ENCODE measurements around the gene CR1.
A peak's percentile ranks its signal among the peaks of the same experiment; 100 is the strongest.
"Not testable (repeated sequence)": the region's sequence is repeated elsewhere in the genome, so short reads cannot be mapped to it uniquely, and the experiment has no call there.

CR1 gene

DNA sequence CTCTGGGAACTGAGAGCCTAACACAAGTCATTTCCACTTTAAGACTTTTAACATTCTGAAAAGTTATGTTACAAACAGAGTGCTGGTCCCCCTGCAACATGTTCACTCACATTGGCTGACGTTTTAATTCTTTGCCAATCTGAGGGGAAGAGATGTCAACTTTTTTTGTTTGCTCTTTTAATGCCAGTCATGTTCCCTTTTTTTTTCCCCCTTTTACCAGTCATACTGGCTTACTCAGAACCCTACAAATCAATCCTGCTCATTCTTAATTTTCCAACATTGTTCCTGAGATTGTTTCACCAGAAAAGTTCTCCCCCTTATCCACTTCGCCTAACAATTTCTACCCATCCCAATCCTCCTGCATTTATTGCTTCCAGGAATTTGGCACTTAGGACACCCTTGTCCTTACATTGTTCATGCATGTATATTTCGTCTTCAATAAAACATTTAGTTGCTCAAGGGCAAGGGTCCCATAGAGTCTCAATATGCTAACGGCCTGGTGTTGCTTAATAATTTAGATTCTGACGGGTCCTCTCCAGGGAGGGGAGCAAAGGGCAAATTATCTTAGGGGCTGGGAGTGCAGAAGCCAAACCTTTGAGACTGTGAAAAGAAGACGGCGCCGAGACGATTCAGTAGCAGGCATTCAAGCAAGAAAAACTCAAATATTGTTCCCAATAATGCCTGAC, 148.4 kb downstream of the CR1 start:
- no peak for DNase-seq

DNA sequence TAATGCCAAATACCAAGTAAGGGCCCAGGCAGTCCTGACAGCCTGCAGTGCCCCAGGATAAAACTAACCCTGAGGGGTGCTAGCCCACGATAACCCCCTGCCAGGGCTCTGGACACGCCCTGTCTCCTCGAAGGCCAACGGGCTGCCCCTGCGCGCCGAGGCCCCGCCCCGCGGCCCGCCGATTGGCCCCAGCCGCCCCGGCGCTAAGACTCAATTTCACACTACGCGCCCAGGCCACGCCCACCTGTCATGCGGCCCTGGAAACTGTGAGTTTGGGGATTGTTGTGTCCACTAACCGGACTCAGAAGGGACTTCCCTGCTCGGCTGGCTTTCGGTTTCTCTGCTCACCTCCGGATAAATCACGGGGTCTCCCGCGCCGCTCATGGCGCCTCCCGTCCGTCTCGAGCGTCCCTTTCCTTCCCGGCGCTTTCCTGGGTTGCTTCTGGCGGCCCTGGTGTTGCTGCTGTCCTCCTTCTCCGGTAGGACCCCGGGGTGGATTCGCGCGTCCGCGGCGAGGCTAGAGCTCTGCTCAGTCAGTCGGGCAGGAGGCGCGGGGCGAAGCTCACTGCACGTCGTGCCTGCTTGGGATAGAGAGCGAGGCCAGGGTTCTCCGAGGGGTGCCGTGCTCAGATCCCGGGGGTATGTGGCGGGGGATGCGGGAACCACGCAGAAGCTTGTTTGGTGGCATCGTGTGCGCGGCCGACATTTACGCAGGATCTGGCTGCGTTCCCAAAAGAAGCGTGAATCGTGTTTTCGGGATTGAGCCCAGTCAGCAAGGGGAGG, 149.1 kb downstream of the CR1 start, which contains the start of gene CR1L:
Gene CR1L (plus strand): TSS at position 282 of the 783 bp plus-strand sequence. CDS start 101 bp downstream, at position 383.
- DNase-seq = peak in 50 of 58 donors; percentile 21 to 76 (median 48)

DNA sequence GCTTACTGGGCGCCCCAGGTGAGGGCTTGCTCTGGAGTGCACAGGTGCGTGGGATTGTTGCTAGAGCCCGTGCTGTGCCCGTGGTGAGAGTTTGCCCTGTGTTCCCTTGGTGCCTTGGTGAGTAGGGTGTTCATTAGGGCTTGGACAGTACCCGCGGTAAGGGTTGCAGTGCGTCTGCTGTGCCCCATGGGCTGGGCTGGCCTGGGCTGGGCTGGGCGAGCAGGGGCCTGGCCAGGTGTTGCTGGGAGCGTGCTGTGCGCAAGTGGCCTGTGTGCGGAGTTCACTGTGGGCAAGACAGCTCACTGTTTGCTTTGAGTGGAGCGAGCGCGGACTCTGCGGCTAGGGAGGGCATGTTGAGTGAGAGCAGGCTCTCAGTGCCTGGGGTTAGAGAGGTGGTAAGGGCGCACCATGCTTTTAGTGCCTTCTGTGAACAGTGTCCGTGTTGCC, 149.7 kb downstream of the CR1 start:
- DNase-seq = no peak

DNA sequence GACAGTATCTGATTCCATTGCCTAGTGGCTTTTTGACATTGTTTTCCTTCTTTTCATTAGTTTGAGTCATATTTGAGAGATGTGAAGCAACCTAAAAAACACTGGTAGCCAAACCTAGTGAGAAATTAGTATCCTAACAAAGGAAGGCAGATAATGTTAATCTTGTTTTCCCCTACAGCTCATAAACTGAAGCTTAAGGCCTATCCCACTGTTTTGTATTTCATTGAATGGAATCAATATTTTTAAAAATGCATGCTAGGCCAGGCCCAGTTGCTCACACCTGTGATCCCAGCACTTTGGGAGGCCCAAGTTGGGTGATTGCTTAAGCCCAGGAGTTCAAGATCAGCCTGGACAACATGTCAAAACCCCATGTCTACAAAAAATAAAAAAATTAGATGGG, 150.2 kb downstream of the CR1 start:
- DNase-seq = no peak

DNA sequence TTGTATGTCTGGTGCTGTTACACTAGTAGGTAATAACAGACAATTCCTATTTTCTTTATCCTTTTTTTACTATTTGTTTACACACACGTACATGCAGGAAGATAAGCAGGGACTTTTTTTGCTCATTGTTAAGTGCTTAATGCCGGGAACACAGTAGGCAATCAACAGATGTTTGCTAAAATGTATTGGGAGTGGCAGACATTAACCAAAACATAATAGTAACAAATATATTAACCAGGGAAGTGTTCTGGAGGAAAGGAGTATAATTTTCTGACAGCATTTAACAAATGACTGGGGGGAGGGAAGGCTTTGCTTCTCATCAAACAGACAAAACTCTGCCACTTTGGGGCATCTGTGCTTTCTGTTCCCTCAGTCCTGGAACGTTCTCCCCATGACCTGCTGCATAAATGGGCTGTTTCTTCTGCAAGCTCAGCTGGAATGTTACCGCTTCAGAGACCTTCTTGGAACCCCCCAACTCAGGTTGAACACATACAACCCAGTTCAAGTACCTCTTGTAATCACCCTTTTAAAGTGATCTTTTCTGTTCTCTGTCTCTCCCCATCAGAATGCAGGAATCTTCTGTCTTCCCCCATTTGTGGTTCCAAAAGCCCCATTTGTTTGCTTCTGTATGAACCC, 151.1 kb downstream of the CR1 start:
- no peak for DNase-seq

DNA sequence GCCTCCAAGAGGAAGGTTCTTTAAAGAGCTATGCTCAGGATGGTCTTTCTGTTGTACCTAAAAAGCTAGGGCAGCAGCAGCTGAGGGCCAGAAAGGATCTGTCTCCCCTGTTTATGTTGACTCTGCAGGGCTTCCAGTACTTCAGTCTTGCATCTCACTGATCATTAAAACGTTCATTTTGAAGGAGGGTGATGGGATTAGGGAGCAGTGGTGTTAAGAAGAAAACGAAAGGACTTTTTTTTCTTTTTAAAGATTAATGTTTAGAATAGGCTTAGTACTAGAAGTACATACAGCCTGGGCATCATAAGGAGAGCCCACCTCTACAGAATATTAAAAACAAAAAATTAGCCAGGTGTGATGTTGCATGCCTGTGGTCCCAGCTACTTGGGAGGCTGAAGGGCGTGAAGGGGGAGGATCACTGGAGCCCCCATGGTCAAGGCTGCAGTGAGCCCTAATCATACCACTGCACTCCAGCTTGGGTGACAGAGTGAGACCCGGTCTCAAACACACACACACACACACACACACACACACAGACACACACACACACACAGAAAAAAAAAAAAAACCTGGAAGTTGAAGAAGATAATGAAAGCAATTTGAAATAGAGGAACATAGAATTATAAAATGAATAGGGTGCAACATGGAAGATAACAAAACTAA, 151.8 kb downstream of the CR1 start:
- DNase-seq = no peak

DNA sequence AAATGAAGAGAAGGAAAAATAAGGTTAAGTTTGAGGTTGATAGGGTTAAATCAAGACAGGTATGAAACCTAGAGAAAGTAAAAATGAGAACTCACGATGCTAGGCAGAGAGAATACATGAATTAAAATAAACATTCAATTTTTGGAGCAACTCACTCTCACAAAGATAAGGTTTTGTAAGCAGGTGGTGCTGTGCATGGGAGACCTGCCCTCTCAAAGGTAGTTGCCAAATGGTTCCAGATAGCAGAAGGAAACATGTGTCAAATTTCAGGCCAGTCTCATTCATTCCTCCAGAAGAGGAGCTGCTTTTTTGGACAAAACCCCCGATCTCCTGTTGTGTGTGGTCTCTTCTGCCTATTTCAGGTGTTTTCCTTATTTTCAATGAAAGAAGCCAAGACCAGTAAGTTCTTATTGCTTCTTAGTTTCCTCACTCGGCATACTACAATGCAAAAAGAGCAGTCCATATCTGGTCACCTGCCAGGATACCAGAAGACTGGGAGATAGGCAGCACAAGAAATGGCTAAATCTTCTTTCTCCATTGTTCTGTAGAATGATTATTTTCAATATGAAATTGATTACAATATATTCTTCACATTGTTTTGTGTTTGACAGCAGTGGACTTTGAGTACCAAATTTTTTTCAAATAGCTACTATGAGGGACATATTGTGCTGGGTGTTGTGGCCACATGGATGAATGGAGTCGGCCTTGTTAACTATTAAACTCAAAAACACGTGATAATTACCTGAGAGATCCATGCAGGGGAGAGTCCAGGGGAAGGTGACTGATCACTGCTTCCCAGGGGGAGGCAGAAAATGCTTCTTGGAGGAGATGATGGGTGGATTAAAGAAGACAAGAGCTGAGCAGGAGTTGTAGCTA, 152.6 kb downstream of the CR1 start:
- no peak for DNase-seq

DNA sequence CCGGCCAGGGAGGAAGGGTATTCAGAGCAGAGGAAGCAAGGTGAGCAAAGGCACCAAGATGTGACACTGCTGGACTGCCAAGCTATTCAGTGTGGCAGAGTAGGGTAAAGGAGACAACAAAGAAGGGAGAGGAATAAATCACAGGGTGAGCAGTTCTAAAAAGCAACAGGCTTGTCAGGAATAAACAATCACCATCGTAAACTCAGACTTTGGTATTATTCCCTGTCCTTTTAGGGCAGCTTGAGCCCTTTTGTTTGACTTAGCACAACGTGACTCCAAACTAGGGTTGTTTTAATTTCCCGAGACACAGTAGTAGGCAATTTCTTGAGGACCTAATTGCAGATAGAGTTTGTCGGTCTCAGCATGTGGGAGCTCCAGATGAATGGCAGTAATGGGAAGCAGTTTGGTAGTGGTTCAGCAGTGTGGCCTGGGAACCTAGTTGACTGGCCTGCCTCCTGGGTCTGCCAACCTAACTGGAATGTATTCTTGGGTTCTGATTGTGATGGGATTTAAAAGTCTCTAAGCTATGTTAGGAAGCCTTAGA, 153.3 kb downstream of the CR1 start:
- DNase-seq = no peak

DNA sequence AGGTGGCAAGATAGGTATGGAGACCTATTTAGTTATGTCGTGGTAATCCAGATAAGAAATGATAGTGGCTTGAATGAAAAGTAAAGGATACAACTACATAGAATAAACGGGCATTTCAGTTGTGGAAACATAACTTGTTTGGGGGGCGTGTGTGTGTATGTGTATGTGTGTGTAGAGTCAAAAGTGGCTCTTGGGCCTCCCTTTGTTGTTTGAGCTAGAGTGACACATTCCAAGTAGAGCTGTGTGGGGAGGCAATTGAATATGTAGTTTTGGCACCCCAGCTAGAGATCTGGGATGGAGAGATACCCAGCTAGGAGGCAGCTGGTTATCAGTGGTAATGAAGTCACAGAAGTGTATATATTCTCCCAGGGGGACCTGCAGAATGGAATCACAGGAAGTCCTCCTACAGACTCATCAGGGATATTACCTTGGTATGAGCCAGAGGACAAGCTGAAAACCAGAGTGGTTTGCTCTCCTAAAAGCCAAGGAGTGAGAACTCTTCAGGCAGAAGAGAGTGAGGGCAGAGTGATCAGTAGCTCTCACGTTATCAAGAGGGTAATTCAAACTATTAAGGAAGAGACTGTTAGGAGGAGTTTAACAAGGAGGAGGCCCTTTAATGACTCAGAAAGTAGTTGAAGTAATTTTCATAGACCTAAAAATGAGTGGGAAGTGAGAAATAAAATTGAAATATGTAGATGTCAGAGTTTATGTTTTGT, 154.1 kb downstream of the CR1 start:
- no peak for DNase-seq

DNA sequence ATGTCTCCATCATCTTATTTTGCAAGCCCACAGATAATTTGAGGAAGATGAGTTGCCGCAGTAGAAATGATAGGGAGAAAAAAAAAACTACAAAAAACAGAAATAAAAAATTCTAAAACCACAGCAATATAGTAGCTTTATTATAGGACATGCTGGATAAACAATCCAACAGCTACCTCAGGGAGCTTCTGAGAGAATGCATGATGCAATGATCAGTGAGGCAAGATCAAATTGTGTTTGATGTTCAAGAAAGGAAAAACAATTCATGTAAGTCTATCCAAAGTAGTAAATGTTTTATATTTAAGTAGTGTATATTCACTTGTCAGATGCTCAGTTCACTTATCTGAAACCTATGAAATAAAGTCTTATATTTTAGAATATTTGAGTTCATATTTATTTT, 155.6 kb downstream of the CR1 start:
- DNase-seq = no peak

DNA sequence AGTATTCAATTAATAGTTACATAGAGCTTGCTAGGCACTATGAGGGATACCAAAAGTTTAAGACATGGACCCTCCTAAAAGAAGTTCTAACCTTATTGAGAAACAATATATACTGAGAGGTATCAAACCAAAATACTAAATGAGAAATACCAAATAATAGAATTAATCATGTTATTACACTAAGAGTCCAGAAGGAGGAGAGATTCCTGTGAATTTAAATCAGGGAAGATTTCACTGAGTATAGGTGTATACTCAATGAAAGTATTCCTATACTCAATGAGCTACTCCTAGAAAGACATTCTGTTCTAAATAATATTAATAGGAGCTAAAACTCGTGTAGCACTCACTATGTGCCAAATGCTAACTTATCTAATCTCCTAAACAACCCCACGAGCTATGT, 158.4 kb downstream of the CR1 start:
- no peak for DNase-seq

DNA sequence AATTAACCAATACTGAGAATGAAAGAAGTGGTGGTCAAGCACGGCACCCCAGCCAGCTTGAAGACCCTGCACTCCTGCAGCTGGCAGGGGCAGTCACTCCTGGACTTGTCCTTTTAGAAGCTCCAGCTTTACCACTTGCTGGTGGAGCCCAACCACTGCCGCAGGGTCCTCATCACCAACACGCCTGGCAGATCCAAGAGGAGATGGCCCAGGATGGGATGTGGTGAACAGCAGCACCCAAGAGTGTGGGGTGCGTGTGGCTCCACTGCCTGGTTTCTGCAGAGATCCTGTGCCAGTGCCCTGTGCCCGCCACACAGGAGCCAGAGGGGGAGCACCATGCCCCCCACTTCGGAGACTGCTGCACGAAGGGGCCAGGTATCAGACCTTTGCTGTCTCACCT, 162.5 kb downstream of the CR1 start:
- no peak for DNase-seq

DNA sequence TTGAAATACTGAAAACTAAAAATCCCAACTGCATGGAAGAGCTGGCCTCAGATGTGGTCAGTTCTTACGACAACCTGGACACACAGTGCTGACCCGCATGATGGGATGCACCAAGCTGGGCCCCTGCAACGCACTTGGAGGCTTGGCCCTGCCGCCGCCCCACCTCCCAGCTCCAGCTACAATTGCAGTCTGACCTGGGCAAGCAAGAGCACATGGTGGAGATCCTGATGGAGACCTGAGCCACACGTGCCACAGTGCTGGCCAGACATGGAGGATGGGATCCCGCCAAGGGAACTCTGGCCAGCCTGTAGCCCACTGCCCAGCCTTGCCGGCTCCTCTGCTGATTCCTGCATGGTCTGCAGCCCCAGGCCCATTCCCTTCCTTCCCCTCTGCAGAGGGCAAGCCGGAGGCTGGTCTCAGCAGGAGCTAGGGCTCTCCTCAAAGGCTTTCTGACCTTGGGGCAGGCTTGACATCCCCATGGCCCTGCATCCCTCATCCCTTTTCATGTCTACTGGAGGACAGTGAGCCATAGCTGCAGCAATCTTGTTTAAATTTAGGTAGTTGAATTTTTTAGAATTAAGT, 163.0 kb downstream of the CR1 start:
- DNase-seq = no peak

DNA sequence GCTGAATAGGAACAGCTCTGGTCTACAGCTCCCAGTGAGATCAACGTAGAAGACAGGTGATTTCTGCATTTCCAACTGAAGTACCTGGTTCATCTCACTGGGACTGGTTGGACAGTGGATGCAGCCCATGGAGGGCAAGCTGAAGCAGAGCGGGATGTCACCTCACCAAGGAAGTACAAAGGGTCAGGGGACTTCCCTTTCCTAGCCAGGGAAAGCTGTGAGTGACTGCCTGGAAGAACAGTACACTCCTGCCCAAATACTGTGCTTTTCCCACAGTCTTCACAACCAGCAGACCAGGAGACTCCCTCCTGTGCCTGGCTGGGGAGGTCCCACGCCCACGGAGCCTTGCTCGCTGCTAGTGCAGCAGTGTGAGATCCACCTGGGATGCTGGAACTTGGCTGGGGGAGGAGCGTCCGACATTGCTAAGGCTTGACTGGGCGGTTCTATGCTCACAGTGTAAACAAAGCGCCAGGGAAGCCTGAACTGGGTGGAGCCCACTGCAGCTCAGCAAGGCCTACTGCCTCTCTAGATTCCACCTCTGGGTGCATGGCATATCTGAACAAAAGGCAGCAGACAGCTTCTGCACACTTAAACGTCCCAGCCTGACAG, 163.7 kb downstream of the CR1 start:
- DNase-seq = no peak

DNA sequence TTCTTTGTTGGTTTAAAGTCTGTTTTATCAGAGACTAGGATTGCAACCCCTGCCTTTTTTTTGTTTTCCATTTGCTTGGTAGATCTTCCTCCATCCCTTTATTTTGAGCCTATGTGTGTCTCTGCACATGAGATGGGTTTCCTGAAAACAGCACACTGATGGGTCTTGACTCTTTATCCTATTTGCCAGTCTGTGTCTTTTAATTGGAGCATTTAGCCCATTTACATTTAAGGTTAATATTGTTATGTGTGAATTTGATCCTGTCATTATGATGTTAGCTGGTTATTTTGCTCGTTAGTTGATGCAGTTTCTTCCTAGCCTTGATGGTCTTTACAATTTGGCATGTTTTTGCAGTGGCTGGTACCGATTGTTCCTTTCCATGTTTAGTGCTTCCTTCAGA, 165.5 kb downstream of the CR1 start:
- not testable (repeated sequence) for DNase-seq

DNA sequence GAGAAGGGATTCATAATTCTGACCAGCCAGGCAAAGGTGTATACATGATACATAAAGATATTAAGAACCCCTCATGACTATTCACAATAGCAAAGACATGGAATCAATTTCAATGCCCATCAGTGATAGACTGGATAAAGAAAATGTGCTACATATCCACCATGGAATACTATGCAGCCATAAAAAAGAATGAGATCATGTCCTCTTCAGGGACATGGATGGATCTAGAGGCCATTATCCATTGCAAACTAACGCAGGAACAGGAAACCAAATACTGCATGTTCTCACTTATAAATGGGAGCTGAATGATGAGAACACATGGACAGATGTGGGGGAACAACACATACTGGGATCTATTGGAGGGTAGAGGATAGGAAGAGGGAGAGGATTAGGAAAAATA, 170.4 kb downstream of the CR1 start:
- DNase-seq = no peak

DNA sequence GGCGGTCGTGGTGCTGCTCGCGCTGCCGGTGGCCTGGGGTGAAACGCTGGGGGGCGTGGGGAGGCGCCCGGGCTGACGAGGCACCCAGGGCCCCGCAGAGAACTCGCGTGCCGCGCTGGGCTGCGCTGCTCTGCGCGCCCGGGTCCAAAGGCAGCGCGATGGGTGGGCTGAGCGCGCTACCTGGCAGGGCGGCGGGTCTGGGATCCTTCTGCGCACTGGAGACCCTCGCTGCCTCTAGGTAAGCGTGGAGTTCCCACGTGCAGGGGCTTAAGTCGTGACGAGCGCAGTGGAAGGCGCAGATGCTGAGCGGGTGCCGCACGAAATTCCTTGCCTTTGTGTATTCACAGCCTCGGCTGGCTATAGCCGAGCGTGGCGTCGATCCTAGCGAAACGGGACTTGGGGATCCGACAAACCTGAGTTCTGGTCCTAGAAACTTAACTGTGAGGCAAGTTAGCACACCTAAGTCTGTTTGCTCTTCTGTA, 173.6 kb downstream of the CR1 start:
- DNase-seq = no peak

DNA sequence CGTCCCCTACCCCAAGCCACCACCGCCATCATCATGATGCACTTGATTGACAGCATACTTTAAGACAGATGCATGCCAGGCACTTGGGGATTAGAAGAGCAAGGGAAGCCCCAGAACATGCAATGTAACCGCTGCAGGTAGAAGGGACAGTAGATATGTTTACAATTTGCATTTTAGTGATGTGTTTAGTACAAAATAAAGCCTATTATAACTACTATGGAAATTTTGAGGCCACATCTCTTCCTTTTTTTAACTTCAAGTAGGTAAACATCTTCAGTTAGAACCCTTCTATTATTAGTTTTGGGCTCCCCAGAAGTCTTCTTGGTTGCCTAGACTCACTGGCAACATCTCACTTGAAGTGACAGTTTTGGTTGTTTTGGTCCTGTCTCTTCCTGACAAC, 174.2 kb downstream of the CR1 start:
- DNase-seq = no peak

DNA sequence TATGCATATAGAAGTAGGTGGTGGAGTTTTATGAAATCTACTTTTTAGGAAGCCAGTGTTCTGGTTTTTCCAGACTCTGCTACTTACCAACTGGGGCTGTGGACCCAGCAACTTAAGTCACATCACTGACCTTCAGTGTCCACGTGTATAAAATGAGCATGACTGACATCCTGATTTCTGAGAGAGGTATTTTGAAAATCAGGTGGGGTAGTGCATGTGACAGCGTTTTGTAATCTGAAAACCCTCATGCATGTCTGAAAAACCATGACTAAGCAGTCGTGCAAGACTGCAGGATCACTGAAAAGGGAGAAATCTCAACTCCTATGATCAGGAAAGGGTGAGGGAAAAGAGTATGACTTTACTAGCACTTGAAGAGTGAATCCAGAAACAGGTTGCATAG, 175.0 kb downstream of the CR1 start:
- no peak for DNase-seq

Data from anterior cingulate cortex (tissue), 58 donors.